Activated naive CD4-positive, alpha-beta T cell treated with anti-CD3 and anti-CD28 coated beads, Interleukin-2, amount 10 ng/mL, durations not matched to agents 7 days and 5 days (primary cell): Measurements from ENCODE around the gene TAS2R1.

Source experiments
- CTCF ChIA-PET: fragments of 350-600 bp; sonication (Branson Sonifier 250); formaldehyde crosslinking; loops from one replicate; lab custom pipeline; 2021; ENCODE audit warnings: antibody characterized with exemption; lab: Charles Lee
- DNase-seq: peaks from one replicate; pipeline ENCODE4 v3.0.0-alpha.2; 2020
- H3K27ac Mint-ChIP-seq: one replicate; pipeline ENCODE4 v1.8.0; 2021; ENCODE audit warnings: mild to moderate bottlenecking, moderate library complexity, mixed read lengths
- H3K27me3 Mint-ChIP-seq: one replicate; pipeline ENCODE4 v1.8.0; 2021; ENCODE audit warnings: mild to moderate bottlenecking, mixed read lengths
- H3K36me3 Mint-ChIP-seq: one replicate; pipeline ENCODE4 v1.8.0; 2021; ENCODE audit warnings: mixed read lengths
- H3K4me1 Mint-ChIP-seq: one replicate; pipeline ENCODE4 v1.8.0; 2021; ENCODE audit warnings: mixed read lengths
- H3K4me3 Mint-ChIP-seq: one replicate; pipeline ENCODE4 v1.8.0; 2021; ENCODE audit warnings: mild to moderate bottlenecking, moderate library complexity, mixed read lengths
- H3K9me3 Mint-ChIP-seq: one replicate; pipeline ENCODE4 v1.8.0; 2021; ENCODE audit warnings: mixed read lengths

The TAS2R1 gene

GRCh38 chr5:9630251-9630650 is at the start of gene TAS2R1:
TAS2R1 (minus strand) TSS chr5:9630351; CDS start chr5:9630032, 319 bp downstream.
- Mint-ChIP-seq H3K36me3 (no peaks in the 10 kb centered on the region), H3K4me1 (no peaks in the 10 kb centered on the region), H3K27me3 (no peaks in the 10 kb centered on the region), H3K4me3 (no peak within 1 kb of the TSS), H3K27ac (no peak within 1 kb of the TSS), H3K9me3 (peaks cover 7% of the 10 kb centered on the region)
- DNase-seq = no peak
- CTCF ChIA-PET = no interaction called here

GRCh38 chr5:9670371-9670770 is 40.2 kb upstream of the TAS2R1 start:
- Mint-ChIP-seq H3K4me1 (no peaks in the 10 kb centered on the region), H3K9me3 (peaks cover 3% of the 10 kb centered on the region), H3K27me3 (no peaks in the 10 kb centered on the region), H3K36me3 (no peaks in the 10 kb centered on the region), H3K4me3 (no peak overlapping the region), H3K27ac (no peak overlapping the region)
- DNase-seq = no peak
- CTCF ChIA-PET = no interaction called here

- H3K4me1 Mint-ChIP-seq = no peaks in the 10 kb centered on the region
- no peaks in the 10 kb centered on the region for H3K36me3 Mint-ChIP-seq
- H3K9me3 Mint-ChIP-seq = peaks cover 3% of the 10 kb centered on the region
- no peak overlapping the region for H3K4me3 Mint-ChIP-seq
- H3K27me3 Mint-ChIP-seq = no peaks in the 10 kb centered on the region
- CTCF ChIA-PET = no interaction called here
- no peak for DNase-seq
- H3K27ac Mint-ChIP-seq = no peak overlapping the region
These were observed 37.8 kb upstream of the TAS2R1 start for GRCh38 chr5:9667906-9668305.

- H3K4me1 Mint-ChIP-seq = no peaks in the 10 kb centered on the region
- H3K27ac Mint-ChIP-seq = no peak overlapping the region
- CTCF ChIA-PET = no interaction called here
- H3K27me3 Mint-ChIP-seq = no peaks in the 10 kb centered on the region
- DNase-seq = no peak
- H3K9me3 Mint-ChIP-seq = peaks cover 1% of the 10 kb centered on the region
- no peak overlapping the region for H3K4me3 Mint-ChIP-seq
- no peaks in the 10 kb centered on the region for H3K36me3 Mint-ChIP-seq
These were observed 33.7 kb upstream of the TAS2R1 start for GRCh38 chr5:9663891-9664290.

- no peak overlapping the region for H3K27ac Mint-ChIP-seq
- H3K36me3 Mint-ChIP-seq = no peaks in the 10 kb centered on the region
- H3K27me3 Mint-ChIP-seq = no peaks in the 10 kb centered on the region
- no peaks in the 10 kb centered on the region for H3K4me1 Mint-ChIP-seq
- no peaks in the 10 kb centered on the region for H3K9me3 Mint-ChIP-seq
- CTCF ChIA-PET = no interaction called here
- DNase-seq = no peak
- no peak overlapping the region for H3K4me3 Mint-ChIP-seq
These were observed 31.3 kb upstream of the TAS2R1 start for GRCh38 chr5:9661316-9662015.

- Mint-ChIP-seq H3K4me1 (no peaks in the 10 kb centered on the region), H3K4me3 (no peak overlapping the region), H3K27me3 (no peaks in the 10 kb centered on the region), H3K9me3 (no peaks in the 10 kb centered on the region), H3K27ac (no peak overlapping the region), H3K36me3 (no peaks in the 10 kb centered on the region)
- CTCF ChIA-PET = no interaction called here
- no peak for DNase-seq
These were observed 28.6 kb upstream of the TAS2R1 start for GRCh38 chr5:9658706-9659105.

- Mint-ChIP-seq H3K9me3 (no peaks in the 10 kb centered on the region), H3K27ac (no peak overlapping the region), H3K4me3 (no peak overlapping the region), H3K4me1 (no peaks in the 10 kb centered on the region), H3K36me3 (no peaks in the 10 kb centered on the region), H3K27me3 (no peaks in the 10 kb centered on the region)
- CTCF ChIA-PET = no interaction called here
- no peak for DNase-seq
These were observed 27.7 kb upstream of the TAS2R1 start for GRCh38 chr5:9657819-9658218.

- Mint-ChIP-seq H3K36me3 (no peaks in the 10 kb centered on the region), H3K27ac (no peak overlapping the region), H3K4me1 (no peaks in the 10 kb centered on the region), H3K4me3 (no peak overlapping the region), H3K9me3 (no peaks in the 10 kb centered on the region), H3K27me3 (no peaks in the 10 kb centered on the region)
- CTCF ChIA-PET = no interaction called here
- no peak for DNase-seq
These were observed 25.5 kb upstream of the TAS2R1 start for GRCh38 chr5:9655641-9656040.

- DNase-seq = no peak
- Mint-ChIP-seq H3K4me1 (no peaks in the 10 kb centered on the region), H3K9me3 (no peaks in the 10 kb centered on the region), H3K4me3 (no peak overlapping the region), H3K27ac (no peak overlapping the region), H3K27me3 (no peaks in the 10 kb centered on the region), H3K36me3 (no peaks in the 10 kb centered on the region)
- CTCF ChIA-PET = no interaction called here
These were observed 24.7 kb upstream of the TAS2R1 start for GRCh38 chr5:9654886-9655285.

GRCh38 chr5:9653811-9654210 is 23.7 kb upstream of the TAS2R1 start:
- CTCF ChIA-PET = no interaction called here
- DNase-seq = no peak
- Mint-ChIP-seq H3K4me1 (no peaks in the 10 kb centered on the region), H3K36me3 (no peaks in the 10 kb centered on the region), H3K27ac (no peak overlapping the region), H3K9me3 (no peaks in the 10 kb centered on the region), H3K4me3 (no peak overlapping the region), H3K27me3 (no peaks in the 10 kb centered on the region)

- H3K9me3 Mint-ChIP-seq = no peaks in the 10 kb centered on the region
- no peaks in the 10 kb centered on the region for H3K4me1 Mint-ChIP-seq
- H3K27ac Mint-ChIP-seq = no peak overlapping the region
- H3K4me3 Mint-ChIP-seq = no peak overlapping the region
- CTCF ChIA-PET = no interaction called here
- H3K36me3 Mint-ChIP-seq = no peaks in the 10 kb centered on the region
- H3K27me3 Mint-ChIP-seq = no peaks in the 10 kb centered on the region
- DNase-seq = no peak
These were observed 22.9 kb upstream of the TAS2R1 start for GRCh38 chr5:9653061-9653460.

- Mint-ChIP-seq H3K27ac (no peak overlapping the region), H3K36me3 (no peaks in the 10 kb centered on the region), H3K9me3 (no peaks in the 10 kb centered on the region), H3K4me3 (no peak overlapping the region), H3K27me3 (no peaks in the 10 kb centered on the region), H3K4me1 (no peaks in the 10 kb centered on the region)
- CTCF ChIA-PET = no interaction called here
- DNase-seq = no peak
These were observed 22.1 kb upstream of the TAS2R1 start for GRCh38 chr5:9652295-9652694.

- no peaks in the 10 kb centered on the region for H3K4me1 Mint-ChIP-seq
- no peak for DNase-seq
- no peak overlapping the region for H3K27ac Mint-ChIP-seq
- no peaks in the 10 kb centered on the region for H3K27me3 Mint-ChIP-seq
- H3K4me3 Mint-ChIP-seq = no peak overlapping the region
- no peaks in the 10 kb centered on the region for H3K36me3 Mint-ChIP-seq
- CTCF ChIA-PET = no interaction called here
- H3K9me3 Mint-ChIP-seq = no peaks in the 10 kb centered on the region
These were observed 16.7 kb upstream of the TAS2R1 start for GRCh38 chr5:9646843-9647242.

- no peaks in the 10 kb centered on the region for H3K4me1 Mint-ChIP-seq
- no peaks in the 10 kb centered on the region for H3K27me3 Mint-ChIP-seq
- peaks cover under 1% of the 10 kb centered on the region for H3K9me3 Mint-ChIP-seq
- H3K4me3 Mint-ChIP-seq = no peak overlapping the region
- no peak overlapping the region for H3K27ac Mint-ChIP-seq
- no peak for DNase-seq
- CTCF ChIA-PET = interaction anchor here (0.6 kb wide), 1 partner anchor 31 kb away, joined by 3 read pairs; no protein-coding TSS in a partner anchor
- no peaks in the 10 kb centered on the region for H3K36me3 Mint-ChIP-seq
These were observed 14.5 kb upstream of the TAS2R1 start for GRCh38 chr5:9644630-9645029.

GRCh38 chr5:9642621-9643020 is 12.5 kb upstream of the TAS2R1 start:
- DNase-seq = no peak
- Mint-ChIP-seq H3K27me3 (no peaks in the 10 kb centered on the region), H3K36me3 (no peaks in the 10 kb centered on the region), H3K4me3 (no peak overlapping the region), H3K27ac (no peak overlapping the region), H3K4me1 (no peaks in the 10 kb centered on the region), H3K9me3 (peaks cover 10% of the 10 kb centered on the region)
- CTCF ChIA-PET = no interaction called here
